ENCODE data around the gene LY6G5C. TPM values are rescaled to one million over a fixed set of nuclear protein-coding genes. Genes with fewer than 3 reads are reported as not detected.

LY6G5C gene
- total and polyA plus RNA-seq, 4 donors = 0.59 to 2.5 (median 1.1) TPM

GRCh38 chr6:31654574-31655348 lies 26.1 kb downstream of the LY6G5C start:
- H3K27ac ChIP-seq (ENCODE audit: low read depth in 1 of 2, low read length in 2 of 2) = peak overlapping the region; percentile 80 to 86
- H3K9ac ChIP-seq (ENCODE audit: low read depth in 1 of 2, low read length in 2 of 2) = peak overlapping the region in 1 of 2 donors; percentile 75
- H3K4me1 ChIP-seq (ENCODE audit: control insufficient read depth in 4 of 4, insufficient read depth in 4 of 4, low read length in 3 of 4) = peaks cover 13 to 79% (median 65%) of the 10 kb centered on the region in 4 donors
- H3K27me3 ChIP-seq (ENCODE audit: control insufficient read depth in 4 of 4, insufficient read depth in 4 of 4, low read length in 3 of 4) = no peaks in the 10 kb centered on the region
- WGBS = 79% methylated on average over 8 of the region's 8 CpGs
- DNase-seq (ENCODE audit: low spot score) = no peak
- H3K36me3 ChIP-seq (ENCODE audit: control insufficient read depth in 4 of 4, insufficient read depth in 3 of 4, low read depth in 1 of 4, low read length in 3 of 4) = peaks cover 0 to 6% (median 3%) of the 10 kb centered on the region in 4 donors
- H3K4me3 ChIP-seq (ENCODE audit: low read depth in 1 of 3, low read length in 3 of 3) = no peak overlapping the region
- TF ChIP-seq ZBTB33 (IDR thresholded peaks at IDR 0.05) = no peak
- no peaks in the 10 kb centered on the region for H3K9me3 ChIP-seq (ENCODE audit: control insufficient read depth in 4 of 4, low read length in 3 of 4)

GRCh38 chr6:31652925-31653724 lies 27.7 kb downstream of the LY6G5C start:
- Histone ChIP-seq H3K4me3 (ENCODE audit: low read depth in 1 of 3, low read length in 3 of 3) (peak overlapping the region; percentile 67 to 93 (median 68)), H3K4me1 (ENCODE audit: control insufficient read depth in 4 of 4, insufficient read depth in 4 of 4, low read length in 3 of 4) (peaks cover under 1 to 62% (median 48%) of the 10 kb centered on the region in 4 donors), H3K27me3 (ENCODE audit: control insufficient read depth in 4 of 4, insufficient read depth in 4 of 4, low read length in 3 of 4) (no peaks in the 10 kb centered on the region), H3K9ac (ENCODE audit: low read depth in 1 of 2, low read length in 2 of 2) (peak overlapping the region; percentile 91 to 97), H3K27ac (ENCODE audit: low read depth in 1 of 2, low read length in 2 of 2) (peak overlapping the region; percentile 93 to 99), H3K9me3 (ENCODE audit: control insufficient read depth in 4 of 4, low read length in 3 of 4) (no peaks in the 10 kb centered on the region), H3K36me3 (ENCODE audit: control insufficient read depth in 4 of 4, insufficient read depth in 3 of 4, low read depth in 1 of 4, low read length in 3 of 4) (peaks cover 12 to 17% (median 15%) of the 10 kb centered on the region in 4 donors)
- peak; percentile 73 for TF ChIP-seq NR2F2 (IDR thresholded peaks at IDR 0.05)
- peak; percentile 11 for TF ChIP-seq ZBTB33 (IDR thresholded peaks at IDR 0.05)
- peak; percentile 89 for TF ChIP-seq YY1 (IDR thresholded peaks at IDR 0.05)
- TF ChIP-seq TAF1 (conservative IDR thresholded peaks at IDR 0.05) = peak; percentile 94
- TF ChIP-seq GABPA (IDR thresholded peaks at IDR 0.05 in 1 of 2, conservative IDR thresholded peaks at IDR 0.05 in 1 of 2) = no peak
- TF ChIP-seq FOXA2 (IDR thresholded peaks at IDR 0.05) = no peak
- TF ChIP-seq EGR1 (IDR thresholded peaks at IDR 0.05; ENCODE audit: low read depth in 2 of 2) = peak; percentile 62 to 66
- TF ChIP-seq FOXA1 (IDR thresholded peaks at IDR 0.05) = no peak
- no peak for TF ChIP-seq ATF3 (IDR thresholded peaks at IDR 0.05)
- peak; percentile 5 for TF ChIP-seq MAX (IDR thresholded peaks at IDR 0.05)
- TF ChIP-seq HNF4A (conservative IDR thresholded peaks at IDR 0.05) = peak in 1 of 2 donors; percentile 65
- no peak for TF ChIP-seq CTCF (IDR thresholded peaks at IDR 0.05; ENCODE audit: low read depth, low read length, missing input control)
- TF ChIP-seq RXRA (IDR thresholded peaks at IDR 0.05) = peak; percentile 71 to 81
- TF ChIP-seq REST (IDR thresholded peaks at IDR 0.05) = peak; percentile 78
- TF ChIP-seq RAD21 (IDR thresholded peaks at IDR 0.05) = peak; percentile 30 to 45
- TF ChIP-seq HNF4G (IDR thresholded peaks at IDR 0.05) = no peak
- TF ChIP-seq SP1 (IDR thresholded peaks at IDR 0.05) = peak; percentile 89
- no peak for TF ChIP-seq JUND (IDR thresholded peaks at IDR 0.05)
- WGBS = 7% methylated on average over 37 of the region's 37 CpGs
- no peak for DNase-seq (ENCODE audit: low spot score)

Measured in liver (tissue), 9 donors.